ENCODE results near the gene TGFA.

The TGFA gene

GRCh38 chr2:70463581-70463980 lies 90.0 kb downstream of the TGFA start:
- DNase-seq (ENCODE audit: low spot score) = no peak

DNA sequence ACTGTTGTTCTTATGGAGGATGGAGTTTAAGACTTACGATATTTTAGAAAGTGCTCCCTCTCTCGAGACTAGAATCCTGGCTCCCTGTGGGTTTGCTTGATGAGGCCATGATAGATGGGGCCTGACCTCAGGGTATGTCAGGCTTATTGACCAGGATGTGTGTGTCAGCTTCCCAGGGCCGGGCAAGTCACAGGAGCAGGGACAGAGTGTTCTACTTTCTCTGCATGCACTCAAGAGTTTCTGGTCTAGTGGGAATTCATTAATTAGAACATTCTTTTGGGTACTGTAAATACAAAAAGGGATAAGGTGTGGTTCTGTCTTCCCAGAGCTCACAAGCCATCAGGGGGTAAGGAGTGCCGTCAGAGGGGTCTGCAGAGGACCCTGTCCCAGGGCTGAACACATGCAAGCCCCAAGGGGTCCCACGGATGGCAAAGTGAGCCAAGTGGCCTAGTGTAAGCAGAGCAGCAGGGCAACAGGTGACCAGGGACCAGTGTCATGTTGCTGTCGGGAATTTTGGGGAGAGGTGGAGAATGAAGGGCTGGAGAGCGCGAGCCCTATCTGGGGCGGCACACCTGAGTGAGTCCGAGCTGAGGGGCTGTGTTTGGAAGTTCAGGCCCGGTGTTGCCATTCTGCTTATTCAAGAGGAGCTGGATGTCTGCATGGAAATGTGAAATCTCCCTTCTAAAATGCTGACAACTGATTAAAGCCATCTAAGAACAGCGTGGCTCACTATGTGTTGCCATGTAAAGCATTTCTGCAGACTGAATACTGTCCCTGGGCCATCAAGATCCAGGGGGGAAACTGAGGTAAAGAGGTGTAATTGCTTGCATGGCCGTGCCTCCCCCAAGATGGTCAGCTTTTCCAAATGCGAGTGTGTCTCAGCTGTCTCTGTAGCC lies 91.4 kb downstream of the TGFA start:
- no peak for DNase-seq (ENCODE audit: low spot score)

DNA sequence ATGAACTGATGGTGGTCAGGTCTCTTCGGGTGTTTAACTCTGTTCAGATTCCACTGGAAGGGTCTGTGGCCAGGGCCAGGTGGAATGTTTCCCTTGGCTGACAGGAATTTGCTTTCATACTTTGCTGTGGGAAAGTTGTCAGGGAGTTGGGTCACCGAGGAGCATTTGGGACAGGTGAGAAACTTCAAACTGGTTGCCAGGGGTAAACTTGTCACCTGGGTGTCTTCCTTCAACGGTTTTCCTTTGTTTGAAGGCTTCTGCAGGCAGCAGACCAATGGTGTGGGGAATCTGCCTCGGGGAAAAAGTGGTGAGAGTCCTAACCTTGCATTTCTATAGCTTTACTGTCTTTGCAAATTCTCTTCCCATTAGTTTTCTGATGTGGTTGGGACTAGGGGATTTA lies 92.2 kb downstream of the TGFA start:
- DNase-seq (ENCODE audit: low spot score) = no peak

DNA sequence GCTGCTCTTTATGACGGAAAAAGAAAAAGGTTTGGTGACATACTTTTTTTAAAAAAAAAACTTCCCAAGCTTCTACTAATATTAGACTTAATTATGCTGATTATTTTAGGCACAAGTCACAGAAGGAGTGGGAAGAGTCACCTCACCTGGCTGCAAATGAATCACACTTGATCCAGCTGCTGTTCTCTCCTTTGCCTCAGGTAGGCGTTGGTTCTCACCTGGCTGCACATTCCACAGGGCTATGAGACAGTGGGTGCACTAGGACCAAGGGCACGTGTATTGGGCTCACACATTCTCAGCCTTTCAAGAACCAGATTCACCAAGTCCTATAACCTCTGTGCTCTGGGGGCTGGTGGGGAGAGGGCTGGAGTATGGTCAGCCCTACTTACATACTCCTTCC lies 93.3 kb downstream of the TGFA start:
- peak; percentile 55 for DNase-seq (ENCODE audit: low spot score)

- no peak for DNase-seq (ENCODE audit: low spot score)
These were observed 95.0 kb downstream of the TGFA start for GRCh38 chr2:70458661-70459060.

- DNase-seq (ENCODE audit: low spot score) = no peak
These were observed 96.8 kb downstream of the TGFA start for GRCh38 chr2:70456585-70457495.

DNA sequence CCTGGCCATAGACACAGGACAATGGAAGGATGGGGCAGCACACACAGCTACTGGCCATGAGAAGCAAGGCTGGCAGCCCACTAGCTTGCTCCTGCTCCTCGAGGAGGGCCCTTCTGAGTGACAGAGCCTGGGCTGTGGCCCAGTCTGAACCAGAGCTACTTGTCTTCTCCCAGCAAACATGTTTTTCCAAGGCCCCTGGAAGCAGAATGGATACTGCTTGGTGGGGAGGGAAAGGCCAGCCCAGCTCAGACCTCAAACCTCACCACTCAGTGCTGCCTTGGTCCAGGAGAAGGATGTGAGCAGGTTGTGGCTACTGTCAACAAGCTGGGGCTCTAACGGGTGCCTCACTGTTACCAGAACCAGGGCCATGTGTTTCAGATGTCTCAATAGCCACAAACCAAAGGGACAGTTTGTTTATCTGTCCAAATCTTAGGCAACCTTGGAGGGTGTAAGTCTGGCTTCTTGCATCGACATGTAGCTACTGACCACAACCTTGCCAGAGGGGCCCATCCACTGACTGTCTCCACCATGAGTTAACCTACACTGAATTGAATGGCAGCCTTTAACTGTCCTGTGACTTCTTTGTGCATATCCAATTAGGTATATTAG lies 98.6 kb downstream of the TGFA start:
- DNase-seq (ENCODE audit: low spot score) = no peak

DNA sequence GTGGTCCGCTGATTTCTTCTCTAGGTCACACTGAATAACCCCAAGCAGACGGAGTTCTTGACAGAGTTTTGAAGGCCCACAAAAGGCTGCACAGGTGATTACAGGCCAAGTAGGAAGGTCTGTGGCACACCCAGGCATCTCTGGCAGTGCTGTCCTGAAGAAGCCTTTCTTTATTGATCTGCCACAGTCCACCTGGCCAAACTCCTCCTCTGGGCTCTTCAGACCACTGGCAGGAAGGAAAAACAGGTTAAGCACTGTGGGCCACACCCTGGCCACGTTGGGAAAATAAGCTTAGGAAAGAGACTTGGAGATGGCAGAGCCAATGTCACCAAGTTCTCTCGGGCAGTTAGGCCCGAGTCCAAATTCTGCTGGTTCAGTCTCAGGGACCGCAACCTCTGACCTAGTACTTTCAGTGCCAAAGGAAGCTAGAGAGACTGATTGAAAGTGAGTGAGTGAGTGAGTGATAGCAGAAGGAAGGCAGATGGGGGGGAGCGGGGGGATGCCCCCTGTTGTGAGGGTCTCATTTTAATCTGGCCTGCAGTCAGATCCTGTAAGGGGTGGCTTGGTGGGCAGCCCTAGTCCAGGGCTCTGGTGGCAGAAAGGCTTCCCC lies 102.9 kb downstream of the TGFA start:
- no peak for DNase-seq (ENCODE audit: low spot score)

GRCh38 chr2:70448041-70448440 lies 105.6 kb downstream of the TGFA start:
- DNase-seq (ENCODE audit: low spot score) = no peak

DNA sequence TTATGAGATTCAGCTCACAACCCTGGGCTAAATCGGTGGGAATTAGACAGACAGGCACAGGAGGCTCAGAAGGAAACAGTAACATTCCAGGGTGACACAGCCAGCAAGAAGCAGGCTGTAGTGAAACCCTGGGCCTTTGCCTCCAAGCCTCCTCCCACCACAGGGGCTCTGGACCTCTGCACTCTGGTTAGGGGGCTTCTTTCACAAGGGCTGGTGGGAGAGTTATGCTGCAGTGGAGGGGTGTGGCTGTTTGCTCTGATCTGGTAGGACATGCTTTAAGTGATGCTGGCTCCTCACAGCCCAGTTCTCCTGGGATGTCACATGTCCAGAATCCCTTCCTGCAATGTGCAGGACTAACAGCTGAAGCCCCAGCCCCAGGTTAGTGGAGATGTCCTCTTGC lies 109.9 kb downstream of the TGFA start:
- DNase-seq (ENCODE audit: low spot score) = no peak

DNA sequence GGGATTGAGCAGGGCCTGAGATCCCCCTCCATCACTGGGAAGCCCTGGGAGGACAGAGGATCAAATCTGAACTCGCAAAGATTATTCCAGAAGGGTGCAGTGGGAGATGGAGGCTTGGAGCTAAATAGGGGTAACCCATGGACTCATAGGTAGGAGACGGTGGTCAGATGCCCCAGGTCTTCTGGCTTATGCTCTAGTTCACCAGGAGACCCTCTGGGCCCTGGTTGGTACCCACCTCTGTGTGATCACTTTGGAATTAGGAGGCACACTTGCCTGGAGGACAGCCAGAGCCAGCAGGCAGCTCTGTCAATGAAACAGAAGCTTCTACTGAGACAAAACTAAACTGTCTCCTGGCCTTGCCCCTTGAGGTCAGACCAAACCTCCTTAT lies 110.6 kb downstream of the TGFA start:
- DNase-seq (ENCODE audit: low spot score) = no peak

DNA sequence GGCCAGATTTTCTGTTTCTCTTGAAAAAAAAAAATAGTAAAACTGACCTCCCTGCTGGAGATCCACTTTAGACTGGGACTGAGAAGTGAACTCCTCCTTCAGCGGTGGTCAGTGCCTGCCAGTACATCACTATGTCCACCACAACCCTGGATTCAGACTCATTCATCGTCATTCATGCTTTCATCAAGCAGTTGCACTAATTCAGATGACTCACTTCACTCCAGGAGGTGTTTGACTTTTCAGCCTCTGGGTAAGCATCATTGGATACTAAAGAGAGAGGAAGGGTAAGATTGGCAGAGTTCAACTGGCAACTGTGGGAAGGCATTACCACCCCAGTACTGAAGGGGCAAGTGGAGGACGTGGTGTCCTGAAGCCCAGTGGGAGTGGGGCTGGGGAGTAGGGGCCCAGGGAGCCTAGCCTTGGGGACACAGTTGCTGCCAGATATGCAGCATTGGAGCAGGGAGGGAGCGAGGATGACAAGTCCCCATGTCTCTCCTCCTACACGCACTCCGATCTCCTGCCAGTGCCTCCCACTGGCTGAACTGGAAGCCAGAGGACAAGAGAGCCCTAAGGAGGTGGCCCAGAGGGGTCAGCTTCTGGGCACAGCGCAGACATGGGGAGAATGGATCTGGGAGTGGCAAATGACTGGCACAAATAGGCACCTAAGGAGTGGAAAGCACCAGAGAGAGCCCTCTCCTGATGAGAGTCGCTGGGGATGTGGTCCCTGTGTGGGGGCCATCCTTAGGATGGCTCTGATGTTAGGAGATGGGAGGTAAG lies 111.1 kb downstream of the TGFA start:
- DNase-seq (ENCODE audit: low spot score) = no peak

- DNase-seq (ENCODE audit: low spot score) = no peak
These were observed 113.0 kb downstream of the TGFA start for GRCh38 chr2:70440621-70441020.

- DNase-seq (ENCODE audit: low spot score) = no peak
These were observed 118.5 kb downstream of the TGFA start for GRCh38 chr2:70435138-70435537.

- no peak for DNase-seq (ENCODE audit: low spot score)
These were observed 120.3 kb downstream of the TGFA start for GRCh38 chr2:70433315-70433714.

DNA sequence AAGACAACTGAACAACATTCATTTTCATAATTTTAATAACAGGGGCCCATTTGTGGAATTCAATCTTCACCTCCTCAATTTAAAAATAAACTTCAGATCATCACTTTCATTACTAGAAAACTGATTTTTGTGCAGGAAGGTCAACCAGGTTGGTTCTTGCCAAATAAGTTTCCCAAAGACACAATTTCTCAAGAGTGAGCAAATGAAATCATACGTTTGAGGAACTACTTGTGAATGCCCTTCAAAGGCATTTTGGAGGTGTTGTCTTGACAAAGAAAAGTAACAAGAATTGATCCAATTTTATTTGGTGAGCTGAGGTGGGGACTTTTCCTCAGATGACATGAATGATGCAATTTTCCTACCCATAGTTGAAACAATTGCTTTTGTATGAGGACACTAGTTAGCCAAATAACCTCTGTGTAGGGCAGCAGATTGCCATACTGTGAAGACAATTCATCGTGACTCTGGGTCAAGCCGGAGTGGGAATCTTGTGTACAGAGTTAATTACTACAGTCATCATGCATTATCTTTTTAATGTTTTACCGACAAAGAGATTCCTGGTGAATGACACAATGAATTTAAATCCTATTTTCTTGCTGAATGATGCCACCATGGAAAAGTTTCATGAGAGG lies 121.8 kb downstream of the TGFA start:
- no peak for DNase-seq (ENCODE audit: low spot score)

- no peak for DNase-seq (ENCODE audit: low spot score)
These were observed 127.3 kb downstream of the TGFA start for GRCh38 chr2:70426341-70426740.

DNA sequence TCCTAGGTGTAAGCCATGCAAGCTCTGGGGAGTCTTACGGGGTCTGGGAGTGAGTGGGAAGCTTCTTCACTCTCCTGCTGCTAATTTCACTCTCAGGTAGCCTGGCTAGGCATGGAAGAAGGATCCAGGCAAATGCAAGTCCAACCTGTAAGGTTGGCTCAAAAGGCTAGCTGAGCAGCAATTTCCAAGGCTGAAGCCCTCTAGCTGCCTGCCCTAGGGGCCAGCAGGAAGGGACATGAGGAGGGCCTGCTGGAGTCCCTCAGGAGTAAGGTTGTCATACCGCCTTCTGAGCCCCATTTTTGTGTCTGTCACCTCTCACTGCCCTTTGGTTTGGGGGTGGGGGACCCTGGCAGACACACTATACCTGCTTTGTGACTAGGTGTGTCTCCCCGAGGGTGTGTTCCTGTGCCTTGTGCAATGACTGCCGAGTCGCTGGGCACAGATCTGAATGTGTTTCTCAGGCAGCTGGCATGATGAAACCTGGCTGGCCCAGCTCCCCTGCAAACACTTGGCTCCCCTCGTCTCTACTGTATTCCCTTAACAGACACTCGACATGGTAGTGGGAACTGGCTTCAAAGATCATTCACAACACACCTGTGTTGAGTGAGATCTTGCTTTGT lies 127.8 kb downstream of the TGFA start:
- no peak for DNase-seq (ENCODE audit: low spot score)

GRCh38 chr2:70420740-70421139 lies 132.9 kb downstream of the TGFA start:
- no peak for DNase-seq (ENCODE audit: low spot score)

DNA sequence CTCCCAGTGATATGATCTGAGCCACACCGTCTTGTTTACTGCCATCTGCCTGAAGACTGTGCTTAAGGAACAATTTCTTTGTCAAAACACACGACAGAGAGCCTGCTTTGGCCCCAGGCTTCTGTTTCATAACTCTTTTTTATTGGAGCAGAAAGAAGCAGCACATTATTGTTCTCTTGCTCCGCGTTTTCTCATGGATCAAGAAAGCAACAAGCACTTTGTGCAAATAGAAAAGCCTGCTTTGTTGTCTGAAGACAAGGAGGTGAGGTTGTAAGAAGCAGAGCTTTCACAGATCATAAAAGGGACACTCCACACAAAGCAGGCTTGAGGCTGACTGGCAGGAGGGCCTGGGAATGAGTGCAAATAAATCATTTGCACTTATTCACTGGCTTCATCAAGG lies 133.5 kb downstream of the TGFA start:
- DNase-seq (ENCODE audit: low spot score) = no peak

DNA sequence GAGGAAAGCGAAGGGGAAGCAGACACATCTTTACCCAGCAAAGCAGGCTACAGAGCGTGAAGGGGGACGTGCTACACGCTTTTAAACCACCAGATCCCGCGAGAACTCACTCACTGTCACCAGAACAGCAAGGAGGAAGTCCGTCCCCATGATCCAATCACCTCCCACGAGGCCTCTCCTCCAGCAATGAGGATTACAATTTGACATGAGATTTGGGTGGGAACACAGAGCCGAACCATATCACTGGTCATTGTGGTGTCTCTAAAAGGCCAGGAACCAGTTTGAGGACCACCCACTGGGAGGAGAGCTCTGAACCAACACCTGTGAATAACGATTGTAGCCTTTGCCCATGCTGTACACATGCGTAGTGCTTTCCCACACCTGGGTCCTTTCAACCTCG lies 135.1 kb downstream of the TGFA start:
- no peak for DNase-seq (ENCODE audit: low spot score)
